Activated CD4-positive, alpha-beta T cell treated with anti-CD3 and anti-CD28 coated beads for 24 hours (primary cell): ENCODE measurements around the gene BAIAP2L2.
"Not testable (repeated sequence)": the region's sequence is repeated elsewhere in the genome, so short reads cannot be mapped to it uniquely, and the experiment has no call there.

ENCODE experiments used
- DNase-seq, 2 donors: peaks; one replicate each; pipeline ENCODE4 v3.0.0-alpha.2; 2020; ENCODE audit warnings: low read depth in 2 of 2

The BAIAP2L2 gene, protein sequence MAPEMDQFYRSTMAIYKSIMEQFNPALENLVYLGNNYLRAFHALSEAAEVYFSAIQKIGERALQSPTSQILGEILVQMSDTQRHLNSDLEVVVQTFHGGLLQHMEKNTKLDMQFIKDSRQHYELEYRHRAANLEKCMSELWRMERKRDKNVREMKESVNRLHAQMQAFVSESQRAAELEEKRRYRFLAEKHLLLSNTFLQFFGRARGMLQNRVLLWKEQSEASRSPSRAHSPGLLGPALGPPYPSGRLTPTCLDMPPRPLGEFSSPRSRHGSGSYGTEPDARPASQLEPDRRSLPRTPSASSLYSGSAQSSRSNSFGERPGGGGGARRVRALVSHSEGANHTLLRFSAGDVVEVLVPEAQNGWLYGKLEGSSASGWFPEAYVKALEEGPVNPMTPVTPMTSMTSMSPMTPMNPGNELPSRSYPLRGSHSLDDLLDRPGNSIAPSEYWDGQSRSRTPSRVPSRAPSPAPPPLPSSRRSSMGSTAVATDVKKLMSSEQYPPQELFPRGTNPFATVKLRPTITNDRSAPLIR

GRCh38 chr22:38110008-38110862 lies at the start of gene BAIAP2L2:
TSS of gene BAIAP2L2 (minus strand) at chr22:38110684. CDS start at chr22:38110525, 159 bp downstream.
- DNase-seq, result no peak

DNA sequence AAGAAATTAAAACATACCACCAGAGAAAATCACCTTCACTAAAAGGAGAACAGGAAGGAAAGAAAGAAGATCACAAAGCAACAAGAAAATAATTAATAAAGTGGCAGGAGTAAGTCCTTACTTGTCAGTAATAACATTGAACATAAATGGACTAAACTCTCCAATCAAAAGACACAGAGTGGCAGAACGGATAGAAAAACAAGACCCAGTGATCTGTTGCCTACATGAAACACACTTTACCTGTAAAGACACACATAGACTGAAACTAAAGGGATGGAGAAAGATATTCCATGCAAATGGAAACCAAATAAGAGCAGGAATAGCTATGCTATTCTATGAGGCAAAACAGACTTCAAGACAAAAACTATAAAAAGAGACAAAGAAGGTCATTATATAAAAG lies 45.2 kb upstream of the BAIAP2L2 start:
- DNase-seq, result no peak

DNA sequence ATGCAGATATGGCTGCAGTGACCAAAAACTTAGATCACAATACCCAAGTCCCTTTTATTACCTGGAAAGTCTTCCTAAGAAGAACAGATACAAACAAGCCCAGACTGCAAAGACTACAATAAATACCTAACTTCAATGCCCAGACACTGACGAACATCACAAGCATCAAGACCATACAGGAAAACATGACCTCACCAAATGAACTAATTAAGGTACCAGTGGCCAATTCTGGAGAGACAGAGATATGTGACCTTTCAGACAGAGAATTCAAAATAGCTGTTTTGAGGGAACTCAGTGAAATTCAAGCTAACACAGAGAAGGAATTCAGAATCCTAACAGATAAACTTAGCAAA lies 44.1 kb upstream of the BAIAP2L2 start:
- not testable (repeated sequence) for DNase-seq

DNA sequence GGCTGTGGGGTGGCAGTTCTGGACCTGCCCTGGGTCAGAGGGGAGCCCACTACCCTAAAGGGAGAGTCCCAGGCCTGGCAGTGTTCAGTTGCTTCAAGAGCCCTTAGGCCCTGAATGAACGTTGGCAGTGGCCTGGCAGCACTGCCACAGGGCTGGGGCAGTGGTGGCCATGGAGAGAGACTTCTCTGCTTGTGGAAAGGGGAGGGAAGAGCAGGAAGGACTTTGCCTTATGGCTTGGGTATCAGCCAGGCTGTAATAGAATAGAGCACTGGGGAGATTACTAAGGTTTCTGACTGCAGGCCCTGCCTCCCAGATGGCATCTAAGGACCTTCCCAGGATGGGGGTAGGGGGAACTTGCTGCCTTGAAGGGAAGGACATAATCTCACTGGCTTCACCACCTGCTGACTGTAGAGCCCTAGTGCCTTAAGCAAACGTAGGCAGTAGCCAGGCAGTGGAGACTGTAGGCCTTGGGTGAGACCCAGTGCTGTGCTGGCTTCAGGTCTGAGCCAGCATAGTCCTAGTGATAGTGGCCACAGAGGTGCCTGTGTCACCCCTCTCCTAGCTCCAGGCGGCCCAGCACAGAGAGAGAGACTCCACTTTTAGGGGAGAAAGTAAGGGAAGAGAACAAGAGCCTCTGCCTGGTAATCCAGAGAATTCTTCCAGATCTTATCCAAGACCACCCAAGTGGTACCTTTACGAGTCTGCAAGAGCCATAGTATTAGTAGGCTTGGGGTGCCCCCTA lies 43.5 kb upstream of the BAIAP2L2 start:
- no peak for DNase-seq

GRCh38 chr22:38151126-38151500 lies 40.6 kb upstream of the BAIAP2L2 start:
- no peak for DNase-seq

DNA sequence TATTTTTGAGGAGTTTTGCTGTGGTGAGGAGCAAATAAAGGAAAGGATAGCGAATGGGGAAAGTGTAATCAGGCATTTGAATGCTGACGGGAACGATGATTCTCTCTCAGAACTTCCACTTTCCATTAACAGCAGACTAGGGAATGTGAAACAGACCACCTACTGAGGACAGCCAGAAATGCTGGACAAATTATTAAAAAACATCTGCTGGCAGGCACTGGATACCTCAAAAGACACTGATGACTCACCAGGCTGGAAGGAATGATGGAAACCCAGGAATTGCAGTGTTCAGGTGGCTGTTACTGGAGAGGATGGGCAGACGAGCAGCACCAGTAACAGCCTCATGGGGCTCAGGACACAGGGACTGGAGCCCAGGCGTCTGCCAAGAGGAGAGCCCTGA lies 37.8 kb upstream of the BAIAP2L2 start:
- no peak for DNase-seq

- DNase-seq, result not testable (repeated sequence)
Observed at GRCh38 chr22:38146166-38146565, 35.7 kb upstream of the BAIAP2L2 start.

- DNase-seq, result no peak
Observed at GRCh38 chr22:38144025-38144405, 33.5 kb upstream of the BAIAP2L2 start.

DNA sequence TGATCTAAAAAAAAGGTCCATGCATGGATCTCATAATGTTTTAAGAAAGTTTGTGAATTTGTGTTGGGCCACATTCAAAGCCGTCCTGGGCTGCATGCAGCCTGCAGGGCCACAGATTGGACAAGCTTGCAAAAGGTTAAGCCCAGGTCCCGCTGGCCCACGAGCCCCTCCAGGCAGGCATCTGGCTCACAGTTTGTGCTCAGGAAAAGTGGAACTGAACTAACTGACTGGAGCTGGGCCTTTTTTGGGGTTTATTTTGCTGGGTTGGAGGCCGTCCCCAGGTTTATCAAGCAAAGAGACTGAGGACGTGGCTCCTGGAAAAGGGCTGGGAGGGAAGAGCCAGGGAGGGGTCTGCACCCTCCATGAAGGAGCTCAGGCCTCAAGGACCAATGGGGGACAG lies 32.1 kb upstream of the BAIAP2L2 start:
- DNase-seq, result no peak

DNA sequence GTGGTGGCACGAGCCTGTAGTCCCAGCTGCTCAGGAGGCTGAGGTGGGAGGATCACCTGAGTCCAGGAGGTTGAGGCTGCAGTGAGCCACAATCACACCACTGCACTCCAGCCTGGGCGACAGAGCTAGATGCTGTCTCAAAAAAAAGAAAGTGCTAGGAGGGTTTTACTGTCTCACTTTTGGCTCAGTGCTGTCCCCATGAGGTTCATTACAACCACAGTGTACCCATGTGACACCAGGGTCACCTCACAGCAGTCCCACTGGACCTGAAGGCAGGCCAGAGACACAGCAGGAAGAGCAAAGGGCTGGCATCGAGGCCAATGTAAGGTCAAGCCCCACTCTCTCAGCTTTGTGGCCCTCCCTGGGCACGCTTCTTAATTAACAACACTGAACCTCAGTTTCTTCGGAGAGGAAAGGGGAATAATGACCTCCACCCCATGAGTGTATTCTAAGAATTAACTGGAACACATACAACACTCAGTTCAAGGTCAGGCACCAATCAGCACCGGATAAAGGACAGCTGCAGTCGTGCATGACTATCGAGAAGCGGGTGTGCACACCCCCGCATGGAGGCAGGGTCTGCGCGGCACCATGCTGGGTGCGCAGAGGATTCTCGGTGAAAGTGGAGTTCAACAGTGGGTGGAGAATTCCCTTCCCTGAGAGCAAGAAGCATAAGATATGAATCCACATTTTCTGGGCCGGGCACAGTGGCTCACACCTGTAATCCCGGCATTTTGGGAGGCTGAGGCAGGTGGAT lies 30.9 kb upstream of the BAIAP2L2 start:
- no peak for DNase-seq

- DNase-seq, result no peak
Observed at GRCh38 chr22:38139901-38140300, 29.4 kb upstream of the BAIAP2L2 start.

GRCh38 chr22:38138961-38139360 lies 28.5 kb upstream of the BAIAP2L2 start:
- DNase-seq, result no peak

DNA sequence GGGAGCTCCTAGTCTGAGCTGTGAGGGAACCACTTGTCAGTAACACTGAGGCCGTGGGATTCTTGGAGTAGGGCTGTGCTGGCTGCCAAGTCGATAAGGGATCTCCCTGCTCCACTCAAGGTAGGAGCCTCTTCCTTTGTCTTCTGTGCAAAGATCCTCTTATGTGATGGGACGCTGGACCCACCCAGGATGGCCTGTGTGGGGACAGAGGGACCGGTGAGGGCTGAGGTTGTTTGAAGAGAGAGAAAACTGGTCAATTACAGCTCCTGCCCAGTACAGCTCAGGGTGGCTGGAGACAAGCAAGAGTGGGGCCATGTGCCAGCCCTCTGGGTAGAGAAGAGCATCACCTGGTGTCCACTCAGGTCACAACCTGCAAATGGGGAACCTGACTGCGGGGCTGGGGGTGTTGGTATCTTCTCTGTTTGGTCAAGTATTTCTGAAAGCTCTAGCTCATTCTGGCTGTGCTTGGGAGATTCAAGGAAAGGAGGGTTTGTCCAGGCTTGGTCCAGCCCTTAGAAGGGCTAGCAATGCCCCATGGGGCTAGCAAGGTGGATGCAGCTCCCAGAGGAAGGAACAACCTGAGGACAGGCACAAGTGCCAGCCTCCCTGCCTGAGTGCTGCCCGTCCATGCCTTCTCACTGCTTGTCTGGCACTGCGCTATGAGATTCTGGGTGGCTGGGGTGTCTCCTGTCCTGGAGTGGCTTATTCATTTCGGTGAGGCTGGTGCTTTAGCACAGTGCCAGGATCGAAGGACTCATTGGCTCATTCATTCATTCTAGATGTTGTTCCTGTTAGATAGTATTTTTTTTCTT lies 27.6 kb upstream of the BAIAP2L2 start:
- DNase-seq, result no peak

DNA sequence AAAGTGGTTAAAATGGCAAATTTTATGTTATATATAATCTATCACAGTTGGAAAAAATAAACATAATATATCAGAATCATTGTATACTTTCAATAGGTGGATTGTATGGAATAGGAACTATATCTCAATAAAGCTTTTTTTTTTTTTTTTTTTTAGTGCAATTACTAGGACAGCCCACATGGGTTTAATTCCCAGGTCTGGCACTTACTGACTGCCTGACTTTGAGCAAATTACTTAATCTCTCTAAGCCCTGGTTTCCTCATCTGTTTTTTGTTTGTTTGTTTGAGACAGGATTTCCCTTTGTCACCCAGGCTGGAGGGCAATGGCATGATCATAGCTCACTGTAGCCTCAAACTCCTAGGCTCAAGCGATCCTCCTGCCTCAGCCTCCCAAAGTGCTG lies 26.1 kb upstream of the BAIAP2L2 start:
- no peak for DNase-seq

DNA sequence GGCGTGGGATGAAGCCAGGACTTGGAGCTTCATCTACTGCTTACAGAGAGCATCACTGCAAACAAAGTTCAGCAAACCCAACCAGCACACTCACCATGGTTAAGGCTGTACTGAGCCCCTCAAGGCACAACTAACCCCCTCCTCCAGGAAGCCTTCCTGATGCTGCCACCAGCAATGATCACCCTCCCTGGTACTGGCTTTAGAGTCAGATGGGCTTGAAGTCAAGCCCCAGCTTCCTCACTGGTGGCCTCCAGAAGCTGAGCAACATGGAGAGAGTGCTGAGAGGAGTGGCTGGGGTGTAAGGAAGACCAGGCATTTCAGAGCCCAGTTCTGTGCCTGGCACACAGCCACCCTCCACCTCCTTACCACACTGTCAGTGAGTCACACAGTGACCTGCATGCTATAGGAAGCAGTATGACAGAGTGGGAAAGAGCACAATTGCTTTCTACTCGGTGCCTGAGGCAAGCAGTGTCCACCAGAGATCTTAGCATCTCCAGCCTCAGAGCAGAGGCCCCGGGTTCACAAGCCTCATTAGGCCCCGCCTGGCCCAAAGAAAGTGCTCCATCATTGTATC lies 24.7 kb upstream of the BAIAP2L2 start:
- no peak for DNase-seq

GRCh38 chr22:38133331-38133730 lies 22.8 kb upstream of the BAIAP2L2 start:
- DNase-seq, result no peak

GRCh38 chr22:38132794-38133193 lies 22.3 kb upstream of the BAIAP2L2 start:
- no peak for DNase-seq

DNA sequence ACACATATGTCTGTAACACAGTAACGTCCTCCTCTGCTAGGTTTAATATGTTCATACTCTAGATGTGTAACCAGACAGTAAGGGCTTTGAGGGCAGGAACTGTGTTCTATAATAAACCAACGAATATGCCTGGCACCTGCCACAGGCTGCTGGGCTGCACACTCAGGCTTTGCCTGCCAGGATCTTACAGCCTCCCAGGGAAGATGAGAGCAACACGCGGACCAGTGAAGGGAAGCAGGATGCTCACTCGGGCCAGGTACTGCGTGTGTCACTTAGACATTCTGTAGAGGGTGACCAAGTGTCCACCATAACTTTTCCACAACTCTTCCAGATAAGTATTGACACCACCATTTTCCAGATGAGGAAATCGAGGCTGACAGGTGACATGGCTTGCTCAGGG lies 21.7 kb upstream of the BAIAP2L2 start:
- no peak for DNase-seq

- DNase-seq, result no peak
Observed at GRCh38 chr22:38131399-38131798, 20.9 kb upstream of the BAIAP2L2 start.

DNA sequence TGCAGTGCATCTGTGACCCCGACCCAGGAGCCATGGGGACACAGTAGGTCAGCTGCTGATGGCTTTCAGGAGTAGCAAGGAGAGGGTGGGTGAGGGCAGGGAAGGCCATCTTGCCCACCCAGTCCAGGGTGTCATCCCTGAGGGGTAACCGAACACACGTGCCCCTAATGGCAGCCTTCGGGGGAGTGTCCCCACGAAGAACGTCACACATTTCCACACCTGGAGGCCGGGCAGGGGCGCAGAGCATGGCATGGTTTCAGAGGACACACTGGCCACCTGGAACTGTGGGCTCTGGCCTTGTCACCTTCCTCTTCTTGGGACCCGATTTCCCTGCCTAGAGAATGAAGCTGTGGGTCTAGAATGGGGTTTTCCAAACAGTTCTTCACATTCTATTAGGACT lies 19.4 kb upstream of the BAIAP2L2 start:
- DNase-seq, result no peak
